Inferior parietal cortex (tissue), 1 donor: ENCODE data around the gene RPS27.
A peak's percentile ranks its signal among the peaks of the same experiment; 100 is the strongest.
"Not testable (repeated sequence)": the region's sequence is repeated elsewhere in the genome, so short reads cannot be mapped to it uniquely, and the experiment has no call there.

ENCODE experiments used
- DNase-seq: peaks from one replicate; pipeline ENCODE4 v3.0.0-alpha.2; 2016; ENCODE audit errors: extremely low spot score

Gene RPS27

DNA sequence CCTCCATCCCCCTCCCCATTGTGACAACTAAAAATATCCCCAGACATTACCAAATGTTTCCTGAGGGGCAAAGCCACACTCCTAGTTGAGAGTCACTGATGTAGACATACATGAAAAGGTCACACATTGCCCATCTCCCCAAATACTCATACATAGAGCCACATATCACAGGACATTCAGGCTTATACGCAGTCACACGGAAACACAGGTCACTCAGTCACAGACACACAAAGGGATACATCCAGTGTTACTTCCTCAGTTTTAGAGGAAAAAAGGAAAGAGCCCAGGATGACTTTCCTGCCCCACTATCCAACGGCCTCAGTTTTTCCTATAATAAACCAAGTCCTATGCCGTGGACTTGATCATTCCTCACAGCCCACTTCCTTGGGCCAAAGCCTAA is 29.1 kb upstream of the RPS27 start:
- DNase-seq: no peak

GRCh38 chr1:153962088-153963029 is 28.2 kb upstream of the RPS27 start:
- no peak for DNase-seq

DNA sequence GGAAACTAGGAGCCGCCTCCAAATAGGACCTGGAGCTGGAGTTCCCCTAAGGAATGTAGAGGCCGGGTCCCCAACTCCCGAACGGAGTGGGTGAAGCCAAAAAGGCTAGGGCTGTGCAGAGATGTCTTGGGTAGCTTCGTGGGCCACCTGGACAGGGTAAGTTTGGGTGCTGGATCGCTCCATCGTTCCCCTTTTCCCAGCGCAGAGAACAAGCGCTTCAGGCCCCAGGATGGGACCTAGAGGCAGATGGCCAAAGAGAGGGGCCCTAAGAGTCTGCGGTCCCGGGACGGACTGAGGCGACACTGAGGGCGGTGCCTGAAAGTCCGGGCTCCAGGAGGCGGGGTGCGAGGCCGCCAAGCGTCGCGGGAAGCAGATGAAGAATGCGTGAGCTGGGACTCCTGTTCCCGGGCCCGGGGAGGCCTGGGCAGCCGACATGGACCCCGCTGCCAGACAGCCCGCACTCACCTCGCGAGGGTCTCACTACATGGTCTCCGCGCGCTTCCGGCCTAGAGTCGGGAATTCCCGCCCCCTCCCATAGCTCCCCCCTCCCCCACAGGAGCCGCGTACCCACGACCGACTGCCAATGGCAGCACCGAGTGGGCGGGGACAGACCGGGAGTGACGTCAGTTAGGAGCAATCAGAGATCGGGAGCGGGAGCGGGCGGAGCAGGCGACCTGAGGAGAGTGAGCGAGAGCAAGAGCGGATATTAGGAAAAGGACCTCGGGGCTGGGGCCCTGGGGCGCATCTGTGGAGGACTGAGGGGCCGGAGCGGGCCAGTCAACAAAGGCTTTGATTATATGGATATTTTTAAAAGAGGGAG is 27.3 kb upstream of the RPS27 start, which contains the start of gene SLC39A1:
Gene SLC39A1, minus strand, starts transcription at position 508 of the 820 bp plus-strand sequence. CDS start 822 bp downstream, outside the sequence.
- DNase-seq: peak; percentile 98

DNA sequence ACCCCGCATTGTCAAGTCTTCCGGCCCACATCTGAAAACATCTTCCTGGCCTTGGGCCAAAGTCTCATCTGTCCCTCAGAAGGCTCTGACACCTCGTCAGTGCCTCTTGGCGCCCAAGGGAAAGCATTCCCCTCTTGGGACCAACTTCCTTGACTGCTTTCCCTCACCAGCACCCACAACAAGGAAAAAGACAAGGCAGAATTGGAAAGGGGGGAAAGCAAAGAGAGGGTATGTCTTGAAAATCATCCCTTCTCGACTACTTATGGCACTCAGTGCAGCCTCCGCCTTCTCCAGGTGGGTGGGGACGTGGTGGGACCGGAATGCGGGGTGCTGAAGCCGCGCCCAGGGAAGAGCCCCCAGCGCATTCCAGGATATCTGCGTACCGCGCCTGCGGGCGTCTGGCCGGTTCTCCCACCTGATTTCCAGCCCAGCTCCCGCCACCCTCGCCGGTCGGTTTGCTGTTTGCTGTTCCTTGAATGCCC is 26.7 kb upstream of the RPS27 start:
- no peak for DNase-seq

DNA sequence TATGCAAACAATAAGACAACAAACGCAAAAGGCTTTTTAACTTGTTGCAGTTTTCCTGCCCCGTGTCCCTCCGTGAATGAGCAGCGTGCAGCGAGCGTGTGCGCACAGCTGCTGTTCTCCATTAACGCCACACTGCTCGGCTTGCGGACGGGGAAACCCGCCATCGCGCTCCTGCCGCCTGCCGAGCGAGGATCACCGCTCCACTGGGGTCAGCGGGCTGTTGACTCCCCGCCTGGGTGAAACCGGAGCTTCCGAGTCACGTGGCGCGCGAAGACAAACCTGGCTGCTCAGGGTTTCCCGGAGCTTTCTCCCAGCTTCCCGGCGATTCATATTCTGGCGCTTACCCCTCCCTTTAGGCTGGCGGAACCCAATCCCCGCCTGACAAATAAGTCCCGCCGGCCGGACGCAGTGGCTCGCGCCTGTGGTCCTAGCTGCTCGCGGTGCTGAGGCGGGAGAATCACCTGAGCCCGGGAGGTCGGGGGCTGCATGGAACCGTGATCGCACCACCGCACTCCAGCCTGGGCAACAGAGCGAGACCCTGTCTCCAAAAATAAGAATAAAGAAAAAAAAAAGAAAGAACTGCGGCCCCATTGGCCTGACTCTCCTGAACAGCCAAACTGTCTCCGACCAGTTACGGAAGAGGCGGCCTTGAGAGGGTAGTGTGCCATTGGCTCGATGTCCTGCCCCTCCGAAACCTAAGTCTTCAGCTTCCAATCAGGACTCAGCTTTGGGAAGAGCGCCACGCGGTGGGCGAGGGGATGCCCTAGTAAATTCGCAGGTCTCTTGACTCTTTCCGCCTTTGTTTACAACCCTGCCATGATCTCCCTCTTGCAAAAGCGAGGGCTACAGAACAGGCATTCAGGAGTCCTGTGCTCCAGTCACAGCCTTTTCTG is 23.2 kb upstream of the RPS27 start, which contains the start of gene CREB3L4:
Gene CREB3L4, plus strand, starts transcription at position 796 of the 893 bp plus-strand sequence. CDS start 624 bp downstream, outside the sequence.
- DNase-seq: peak; percentile 98

DNA sequence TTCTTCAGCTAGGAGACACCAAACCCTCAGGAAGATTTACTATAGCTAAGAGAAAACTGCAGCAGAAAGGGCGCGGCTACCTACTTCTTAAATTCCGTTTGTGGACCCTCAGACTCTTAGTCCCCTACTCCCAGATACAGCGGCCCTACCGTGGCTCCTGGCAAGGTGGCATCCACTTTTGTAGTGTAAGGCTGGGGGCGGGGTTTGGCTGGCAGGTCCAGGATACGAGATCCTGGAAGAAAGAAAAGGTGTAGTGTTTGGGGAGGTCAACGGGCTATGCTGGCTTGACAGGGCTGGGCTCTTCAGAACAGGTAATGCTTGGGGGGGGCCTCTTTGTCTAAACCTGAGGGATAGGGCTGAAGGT is 22.6 kb upstream of the RPS27 start:
- no peak for DNase-seq

GRCh38 chr1:153968408-153968807 is 22.2 kb upstream of the RPS27 start:
- DNase-seq: no peak

DNA sequence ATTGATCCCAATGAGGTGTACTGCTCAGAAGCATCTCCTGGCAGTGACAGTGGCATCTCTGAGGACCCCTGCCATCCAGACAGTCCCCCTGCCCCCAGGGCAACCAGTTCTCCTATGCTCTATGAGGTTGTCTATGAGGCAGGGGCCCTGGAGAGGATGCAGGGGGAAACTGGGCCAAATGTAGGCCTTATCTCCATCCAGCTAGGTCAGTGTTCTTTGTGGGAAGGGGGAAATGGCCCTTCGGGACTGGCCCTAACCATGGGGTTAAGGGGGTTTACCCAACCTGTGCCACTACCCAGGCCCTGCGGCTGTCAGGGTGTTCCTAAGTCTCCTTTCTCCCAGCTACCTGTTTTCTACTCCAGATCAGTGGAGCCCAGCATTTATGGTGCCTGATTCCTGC is 21.6 kb upstream of the RPS27 start:
- no peak for DNase-seq

DNA sequence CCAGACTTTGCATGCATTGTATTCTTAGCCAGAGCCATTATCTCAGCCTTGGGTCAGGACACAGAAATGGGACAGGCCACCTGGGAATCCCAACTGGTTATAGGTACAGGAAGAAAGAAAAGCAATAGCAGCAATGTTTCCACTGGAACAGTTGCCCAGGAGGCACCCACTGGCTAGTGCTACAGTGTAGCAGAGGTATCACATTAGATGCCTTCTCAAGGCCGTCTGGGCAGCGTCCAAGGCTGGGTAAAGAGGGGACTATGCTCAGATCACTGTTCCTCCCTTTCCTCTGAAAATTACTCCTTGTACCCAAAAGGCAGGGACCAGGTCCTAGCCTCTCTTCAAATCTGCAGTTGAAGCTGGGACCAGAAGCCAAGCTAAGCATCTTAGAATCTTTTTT is 20.2 kb upstream of the RPS27 start:
- DNase-seq: no peak

DNA sequence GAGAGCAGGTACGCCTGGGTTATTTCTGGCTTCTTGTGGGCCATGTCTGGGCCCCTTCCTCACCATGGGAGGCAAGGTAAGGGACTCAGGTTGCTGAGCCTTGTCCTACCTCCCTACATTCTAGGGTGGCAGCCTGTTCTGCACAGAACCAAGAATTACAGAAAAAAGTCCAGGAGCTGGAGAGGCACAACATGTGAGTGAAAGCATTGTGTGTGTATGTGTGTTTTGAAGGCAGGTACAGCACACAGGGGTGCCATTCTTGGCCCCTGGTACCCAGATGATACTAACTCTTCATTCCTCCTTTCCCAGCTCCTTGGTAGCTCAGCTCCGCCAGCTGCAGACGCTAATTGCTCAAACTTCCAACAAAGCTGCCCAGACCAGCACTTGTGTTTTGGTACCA is 17.5 kb upstream of the RPS27 start:
- DNase-seq: no peak

GRCh38 chr1:153973525-153973924 is 17.0 kb upstream of the RPS27 start:
- DNase-seq: no peak

GRCh38 chr1:153976819-153977249 is 13.7 kb upstream of the RPS27 start:
- no peak for DNase-seq

DNA sequence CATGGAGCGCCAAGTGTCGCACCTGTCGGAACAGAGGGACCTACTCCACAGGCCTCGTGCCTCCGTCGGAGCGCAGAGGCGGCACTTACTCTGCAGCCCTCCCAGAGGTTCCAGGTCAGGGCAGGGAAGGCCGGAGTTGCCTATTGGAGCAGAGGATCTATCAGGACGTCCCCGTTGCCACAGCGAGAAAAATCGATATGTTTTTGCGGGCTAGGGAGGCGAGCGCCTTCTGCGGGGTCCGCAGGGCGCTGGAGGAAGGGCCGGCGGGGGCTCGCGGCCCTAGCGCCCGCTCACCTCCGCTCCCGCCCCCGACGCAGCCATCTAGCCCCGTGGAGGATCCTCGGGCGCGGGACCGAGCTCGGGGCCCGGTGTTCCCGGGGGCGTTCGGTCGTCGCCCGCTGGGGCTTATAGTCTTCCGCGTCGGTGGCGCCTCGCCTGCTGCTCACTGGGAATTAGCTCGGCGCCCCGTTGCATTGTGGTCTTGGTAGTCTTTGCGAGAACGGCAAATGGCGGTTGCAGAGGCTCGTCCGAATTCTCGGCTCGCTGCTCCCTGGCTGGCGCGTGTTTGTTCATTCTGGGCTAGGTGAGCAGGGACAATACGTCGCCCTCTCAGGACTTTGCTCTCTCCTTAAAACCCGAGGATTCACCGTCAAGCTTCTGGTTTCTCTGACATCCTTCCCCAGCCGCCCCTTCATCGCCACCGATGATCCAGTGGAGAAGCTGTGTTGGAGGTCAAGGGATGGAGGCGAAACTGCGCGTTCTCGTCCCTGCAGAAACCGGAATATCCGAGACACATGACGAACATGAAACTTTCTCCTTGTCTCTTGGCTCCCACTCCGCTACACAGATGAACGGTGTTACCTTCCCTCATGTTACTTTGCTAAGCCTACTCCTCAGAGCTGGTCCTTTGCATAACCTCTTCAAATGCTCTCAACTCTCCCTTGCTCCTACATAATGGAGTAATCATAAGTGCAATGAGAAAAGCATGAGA is 13.0 kb upstream of the RPS27 start, which contains the start of gene JTB:
Gene JTB, minus strand, starts transcription at position 425 of the 991 bp plus-strand sequence. Its CDS starts 422 bp downstream, at position 3.
- DNase-seq: peak; percentile 90

GRCh38 chr1:153978274-153978909 is 12.2 kb upstream of the RPS27 start:
- no peak for DNase-seq

DNA sequence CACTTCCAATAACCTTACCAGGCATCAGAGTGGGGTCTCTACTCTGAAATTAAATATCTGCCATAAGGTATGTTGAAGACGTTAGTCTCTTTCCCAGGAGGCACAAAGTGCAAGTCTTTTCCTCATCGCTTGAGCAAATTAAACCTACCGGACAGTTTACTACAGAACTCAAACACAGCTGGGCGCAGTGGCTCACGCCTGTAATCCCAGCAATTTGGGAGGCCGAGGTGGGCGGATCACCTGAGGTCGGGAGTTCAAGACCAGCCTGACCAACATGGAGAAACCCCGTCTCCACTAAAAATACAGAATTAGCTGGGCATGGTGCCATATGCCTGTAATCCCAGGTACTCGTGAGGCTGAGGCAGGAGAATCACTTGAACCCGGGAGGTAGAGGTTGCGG is 11.5 kb upstream of the RPS27 start:
- not testable (repeated sequence) for DNase-seq

DNA sequence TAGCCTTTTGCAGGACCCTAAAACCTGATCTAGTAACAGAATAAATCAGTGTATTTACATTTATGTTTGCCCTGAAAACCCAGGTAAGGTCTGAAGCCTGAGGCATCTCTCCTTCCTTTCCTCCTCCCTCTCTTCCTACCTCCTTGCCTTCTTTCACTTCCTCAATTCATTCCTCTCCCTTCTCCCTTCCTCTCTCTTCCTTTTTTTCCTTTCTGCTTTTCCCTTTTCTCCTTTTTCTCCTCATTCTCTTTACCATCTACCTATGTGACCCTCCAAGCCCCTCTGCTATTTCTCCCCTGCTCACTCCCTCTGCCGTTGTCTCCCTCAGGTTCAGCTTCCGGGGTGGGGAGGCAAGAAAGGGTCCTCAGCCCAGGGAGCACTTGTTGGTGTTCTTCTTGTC is 8.8 kb upstream of the RPS27 start:
- DNase-seq: not testable (repeated sequence)

GRCh38 chr1:153984123-153984894 is 6.3 kb upstream of the RPS27 start:
- DNase-seq: no peak

- no peak for DNase-seq
Measured at GRCh38 chr1:153985341-153985912, 5.1 kb upstream of the RPS27 start.
